Astrocyte (in vitro differentiated cells and primary cell): ENCODE results near the gene CD177. TPM values are rescaled to one million over a fixed set of nuclear protein-coding genes. Genes with fewer than 3 reads are reported as not detected.

Experiments
- DNase-seq: peaks from one replicate; pipeline ENCODE4 v3.0.0-alpha.2; 2010; ENCODE audit warnings: low read depth
- FAIRE-seq: peaks from 2 replicates; lab custom pipeline; 2011; peaks lifted over from hg19 to GRCh38; lab: Jason Lieb, UNC
- H2AFZ ChIP-seq: 2 replicates; pipeline ENCODE4 v1.6.0; 2012; ENCODE audit warnings: low read depth, low read length, inconsistent platforms
- H3K27ac ChIP-seq: 2 replicates; pipeline ENCODE4 v1.5.1; 2011; ENCODE audit warnings: low read depth, low read length, inconsistent platforms
- H3K27me3 ChIP-seq: 2 replicates; pipeline ENCODE4 v1.6.0; 2011; ENCODE audit warnings: low read length, inconsistent platforms; ENCODE audit not compliant: insufficient read depth
- H3K36me3 ChIP-seq: 2 replicates; pipeline ENCODE4 v1.5.1; 2011; ENCODE audit warnings: low read length, inconsistent platforms; ENCODE audit not compliant: insufficient read depth
- H3K4me1 ChIP-seq: 2 replicates; pipeline ENCODE4 v1.5.1; 2011; ENCODE audit warnings: low read length, inconsistent platforms; ENCODE audit not compliant: insufficient read depth
- H3K4me2 ChIP-seq: 2 replicates; pipeline ENCODE4 v1.6.0; 2012; ENCODE audit warnings: low read length, inconsistent platforms
- H3K4me3 ChIP-seq: 2 replicates; pipeline ENCODE4 v1.5.1; 2011; ENCODE audit warnings: low read depth, mild to moderate bottlenecking, low read length, inconsistent platforms; ENCODE audit not compliant: insufficient read depth
- H3K79me2 ChIP-seq: 2 replicates; pipeline ENCODE4 v1.6.0; 2012; ENCODE audit warnings: mild to moderate bottlenecking, low read length, inconsistent platforms; ENCODE audit not compliant: insufficient read depth
- H3K9ac ChIP-seq: 2 replicates; pipeline ENCODE4 v1.6.0; 2012; ENCODE audit warnings: mild to moderate bottlenecking, low read length, inconsistent platforms
- H3K9me3 ChIP-seq: 2 replicates; pipeline ENCODE4 v1.5.1; 2012; ENCODE audit warnings: low read depth, mild to moderate bottlenecking, low read length, inconsistent platforms; ENCODE audit not compliant: insufficient read depth
- H4K20me1 ChIP-seq: 2 replicates; pipeline ENCODE4 v1.6.0; 2012; ENCODE audit warnings: low read length, inconsistent platforms; ENCODE audit not compliant: insufficient read depth
- H3K27ac Mint-ChIP-seq: one replicate; pipeline ENCODE4 v1.8.0; 2021; ENCODE audit warnings: mild to moderate bottlenecking, mixed read lengths; ENCODE audit not compliant: unreplicated experiment
- H3K27me3 Mint-ChIP-seq: one replicate; pipeline ENCODE4 v1.8.0; 2021; ENCODE audit warnings: low read depth, mixed read lengths; ENCODE audit not compliant: unreplicated experiment
- H3K36me3 Mint-ChIP-seq: one replicate; pipeline ENCODE4 v1.8.0; 2021; ENCODE audit warnings: low read depth, mixed read lengths; ENCODE audit not compliant: unreplicated experiment
- H3K4me1 Mint-ChIP-seq: one replicate; pipeline ENCODE4 v1.8.0; 2021; ENCODE audit warnings: low read depth, mixed read lengths; ENCODE audit not compliant: unreplicated experiment
- H3K4me3 Mint-ChIP-seq: one replicate; pipeline ENCODE4 v1.8.0; 2021; ENCODE audit warnings: mild to moderate bottlenecking, moderate library complexity, mixed read lengths; ENCODE audit not compliant: unreplicated experiment
- H3K9me3 Mint-ChIP-seq: one replicate; pipeline ENCODE4 v1.8.0; 2021; ENCODE audit warnings: mild to moderate bottlenecking, mixed read lengths; ENCODE audit not compliant: unreplicated experiment
- CTCF ChIP-seq: IDR thresholded peaks from 2 replicates; pipeline ENCODE4 v1.5.1; 2011; ENCODE audit warnings: low read depth, mild to moderate bottlenecking, inconsistent platforms, low read length, moderate library complexity; ENCODE audit not compliant: insufficient read depth
- EZH2 ChIP-seq: IDR thresholded peaks from 2 replicates; pipeline ENCODE4 v1.6.1; 2012; ENCODE audit warnings: mild to moderate bottlenecking, low read length, inconsistent platforms; ENCODE audit not compliant: insufficient read depth
- total RNA-seq: library from RNA; stranded (reverse); gene quantifications from 2 replicates; pipeline ENCODE4 v1.2.1, GENCODE V29; 2021

CD177 gene
- total RNA-seq, 1 donor from 2014 or later: not detected

GRCh38 chr19:43313711-43314495 lies 39.6 kb upstream of the CD177 start:
- Mint-ChIP-seq H3K4me1 (no peaks in the 10 kb centered on the region), H3K27me3 (no peaks in the 10 kb centered on the region), H3K4me3 (no peak overlapping the region), H3K9me3 (peaks cover 9% of the 10 kb centered on the region), H3K36me3 (no peaks in the 10 kb centered on the region), H3K27ac (no peak overlapping the region)
- H4K20me1 ChIP-seq: no peaks in the 10 kb centered on the region
- H3K79me2 ChIP-seq: no peaks in the 10 kb centered on the region
- H3K27me3 ChIP-seq: no peaks in the 10 kb centered on the region
- no peak overlapping the region for H2AFZ ChIP-seq
- FAIRE-seq (no peak), DNase-seq (no peak)
- peaks cover 3% of the 10 kb centered on the region for H3K9me3 ChIP-seq
- no peak overlapping the region for H3K4me2 ChIP-seq
- H3K36me3 ChIP-seq: no peaks in the 10 kb centered on the region
- no peak overlapping the region for H3K9ac ChIP-seq
- TF ChIP-seq CTCF (no peak), EZH2 (no peak)
- no peaks in the 10 kb centered on the region for H3K4me1 ChIP-seq
- H3K27ac ChIP-seq: no peak overlapping the region
- no peak overlapping the region for H3K4me3 ChIP-seq

- no peak overlapping the region for H3K27ac Mint-ChIP-seq
- Histone ChIP-seq H3K9me3 (peaks cover 3% of the 10 kb centered on the region), H3K4me3 (no peak overlapping the region), H4K20me1 (no peaks in the 10 kb centered on the region), H3K36me3 (no peaks in the 10 kb centered on the region), H3K4me1 (no peaks in the 10 kb centered on the region), H3K79me2 (no peaks in the 10 kb centered on the region), H3K27ac (no peak overlapping the region), H3K4me2 (no peak overlapping the region), H3K9ac (no peak overlapping the region), H3K27me3 (no peaks in the 10 kb centered on the region), H2AFZ (no peak overlapping the region)
- H3K4me3 Mint-ChIP-seq: no peak overlapping the region
- H3K27me3 Mint-ChIP-seq: no peaks in the 10 kb centered on the region
- H3K9me3 Mint-ChIP-seq: peaks cover 9% of the 10 kb centered on the region
- FAIRE-seq: no peak
- no peak for TF ChIP-seq CTCF
- no peak for TF ChIP-seq EZH2
- H3K36me3 Mint-ChIP-seq: no peaks in the 10 kb centered on the region
- H3K4me1 Mint-ChIP-seq: no peaks in the 10 kb centered on the region
- DNase-seq: no peak
These were observed 37.6 kb upstream of the CD177 start for GRCh38 chr19:43315851-43316250.
